Measurements from ENCODE around the gene ELMO1. TPM values are rescaled to one million over a fixed set of nuclear protein-coding genes. Genes with fewer than 3 reads are reported as not detected.

Gene ELMO1
- total and polyA plus RNA-seq, 2 experiments from 2014 or later, result 19.7 to 28.7 TPM

DNA sequence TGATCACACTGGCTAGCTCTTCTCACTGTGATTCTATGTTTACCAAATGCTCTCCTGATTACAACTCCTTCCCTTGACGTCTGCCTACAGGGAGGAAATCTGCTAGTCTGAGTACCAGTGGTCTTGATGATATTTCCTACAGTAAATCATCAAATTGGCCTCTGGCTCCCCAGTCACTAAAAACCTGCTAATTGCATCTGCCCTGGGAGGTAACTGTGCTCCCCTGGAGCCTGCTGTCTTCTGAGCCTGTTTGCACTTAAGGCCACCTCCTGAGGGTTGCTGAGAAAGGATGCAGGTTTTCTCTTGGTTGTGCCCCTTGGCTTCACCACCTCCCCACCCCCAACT is 56.0 kb downstream of the ELMO1 start:
- TF ChIP-seq, protein P1, sequence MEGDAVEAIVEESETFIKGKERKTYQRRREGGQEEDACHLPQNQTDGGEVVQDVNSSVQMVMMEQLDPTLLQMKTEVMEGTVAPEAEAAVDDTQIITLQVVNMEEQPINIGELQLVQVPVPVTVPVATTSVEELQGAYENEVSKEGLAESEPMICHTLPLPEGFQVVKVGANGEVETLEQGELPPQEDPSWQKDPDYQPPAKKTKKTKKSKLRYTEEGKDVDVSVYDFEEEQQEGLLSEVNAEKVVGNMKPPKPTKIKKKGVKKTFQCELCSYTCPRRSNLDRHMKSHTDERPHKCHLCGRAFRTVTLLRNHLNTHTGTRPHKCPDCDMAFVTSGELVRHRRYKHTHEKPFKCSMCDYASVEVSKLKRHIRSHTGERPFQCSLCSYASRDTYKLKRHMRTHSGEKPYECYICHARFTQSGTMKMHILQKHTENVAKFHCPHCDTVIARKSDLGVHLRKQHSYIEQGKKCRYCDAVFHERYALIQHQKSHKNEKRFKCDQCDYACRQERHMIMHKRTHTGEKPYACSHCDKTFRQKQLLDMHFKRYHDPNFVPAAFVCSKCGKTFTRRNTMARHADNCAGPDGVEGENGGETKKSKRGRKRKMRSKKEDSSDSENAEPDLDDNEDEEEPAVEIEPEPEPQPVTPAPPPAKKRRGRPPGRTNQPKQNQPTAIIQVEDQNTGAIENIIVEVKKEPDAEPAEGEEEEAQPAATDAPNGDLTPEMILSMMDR (IDR thresholded peaks at IDR 0.05; ENCODE audit: poor library complexity), result no peak
- TF ChIP-seq EZH2phosphoT487 (IDR thresholded peaks at IDR 0.05; ENCODE audit: low read depth, severe bottlenecking, unreplicated experiment), result no peak
- TF ChIP-seq EZH2 (IDR thresholded peaks at IDR 0.05; ENCODE audit: borderline replicate concordance), result no peak
- Histone ChIP-seq H3K27me3 (no peaks in the 10 kb centered on the region), H4K20me1 (ENCODE audit: insufficient read depth, poor library complexity, severe bottlenecking) (no peaks in the 10 kb centered on the region), H3K9me3 (ENCODE audit: low read depth) (no peaks in the 10 kb centered on the region), H3K79me2 (no peaks in the 10 kb centered on the region), H3K27ac (no peak overlapping the region), H3K4me2 (no peak overlapping the region), H3K4me1 (ENCODE audit: insufficient read depth) (peaks cover 16% of the 10 kb centered on the region), H3K36me3 (replicated peaks; ENCODE audit: insufficient read depth, low read depth) (no peaks in the 10 kb centered on the region), H3K9me2 (replicated peaks; ENCODE audit: insufficient read depth) (no peaks in the 10 kb centered on the region), H2AFZ (no peak overlapping the region), H3K4me3 (no peak overlapping the region)
- DNase-seq (ENCODE audit: low spot score), result no peak
- WGBS (ENCODE audit: low lambda C conversion rate, missing lambda C conversion rate), result 25% methylated on average over 1 of the region's 1 CpG

DNA sequence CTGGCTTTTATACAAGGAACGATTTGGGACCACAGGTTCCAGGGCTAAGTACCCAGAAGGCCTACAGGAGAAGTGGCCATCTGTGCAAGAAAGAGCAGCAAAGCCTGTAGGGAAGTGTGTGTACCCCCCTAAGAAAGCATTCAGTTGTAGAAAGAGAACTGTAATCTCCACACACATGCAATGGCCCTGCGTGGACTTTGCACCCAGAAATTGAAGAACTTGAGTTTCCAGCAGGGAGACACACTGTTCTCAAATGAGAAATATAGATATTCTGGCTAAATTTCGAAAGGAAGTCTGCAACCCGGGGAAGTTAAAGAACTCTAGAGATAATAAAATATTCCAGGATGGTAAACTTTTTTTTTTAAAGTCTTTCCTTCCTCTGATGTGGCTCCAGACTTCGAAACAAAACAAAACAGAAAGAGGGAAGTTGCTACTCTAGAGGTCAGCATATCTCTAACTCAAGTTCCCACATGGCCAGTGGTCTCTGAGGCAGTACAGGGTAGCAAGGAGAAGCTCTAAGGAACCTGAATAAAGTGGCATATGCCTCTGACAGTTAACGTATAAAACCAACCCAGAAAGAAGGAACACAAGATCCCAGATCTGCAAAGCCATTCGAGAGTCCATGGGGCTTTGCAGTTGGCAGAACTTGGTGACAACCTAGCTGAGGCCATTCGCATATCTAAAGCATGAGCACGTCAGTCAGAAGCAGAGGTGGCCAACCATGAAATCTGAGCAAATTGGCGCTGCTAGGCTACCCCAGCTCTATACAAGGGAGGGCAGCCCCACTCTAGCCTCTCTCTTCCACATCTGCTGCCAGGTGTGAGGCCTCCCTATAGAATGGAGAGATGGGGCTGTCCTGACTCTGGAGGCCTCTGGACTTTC is 56.6 kb downstream of the ELMO1 start:
- H3K9me3 ChIP-seq (ENCODE audit: low read depth), result no peaks in the 10 kb centered on the region
- H2AFZ ChIP-seq, result no peak overlapping the region
- H4K20me1 ChIP-seq (ENCODE audit: insufficient read depth, poor library complexity, severe bottlenecking), result no peaks in the 10 kb centered on the region
- H3K27me3 ChIP-seq, result no peaks in the 10 kb centered on the region
- WGBS (ENCODE audit: low lambda C conversion rate, missing lambda C conversion rate), result 87% methylated on average over 10 of the region's 10 CpGs
- peaks cover 16% of the 10 kb centered on the region for H3K4me1 ChIP-seq (ENCODE audit: insufficient read depth)
- no peak overlapping the region for H3K4me3 ChIP-seq
- TF ChIP-seq, protein P1 (IDR thresholded peaks at IDR 0.05; ENCODE audit: poor library complexity), result no peak
- no peak for TF ChIP-seq EZH2phosphoT487 (IDR thresholded peaks at IDR 0.05; ENCODE audit: low read depth, severe bottlenecking, unreplicated experiment)
- TF ChIP-seq EZH2 (IDR thresholded peaks at IDR 0.05; ENCODE audit: borderline replicate concordance), result no peak
- H3K4me2 ChIP-seq, result no peak overlapping the region
- no peak for DNase-seq (ENCODE audit: low spot score)
- H3K79me2 ChIP-seq, result no peaks in the 10 kb centered on the region
- no peak overlapping the region for H3K27ac ChIP-seq
- H3K36me3 ChIP-seq (replicated peaks; ENCODE audit: insufficient read depth, low read depth), result no peaks in the 10 kb centered on the region
- H3K9me2 ChIP-seq (replicated peaks; ENCODE audit: insufficient read depth), result no peaks in the 10 kb centered on the region

DNA sequence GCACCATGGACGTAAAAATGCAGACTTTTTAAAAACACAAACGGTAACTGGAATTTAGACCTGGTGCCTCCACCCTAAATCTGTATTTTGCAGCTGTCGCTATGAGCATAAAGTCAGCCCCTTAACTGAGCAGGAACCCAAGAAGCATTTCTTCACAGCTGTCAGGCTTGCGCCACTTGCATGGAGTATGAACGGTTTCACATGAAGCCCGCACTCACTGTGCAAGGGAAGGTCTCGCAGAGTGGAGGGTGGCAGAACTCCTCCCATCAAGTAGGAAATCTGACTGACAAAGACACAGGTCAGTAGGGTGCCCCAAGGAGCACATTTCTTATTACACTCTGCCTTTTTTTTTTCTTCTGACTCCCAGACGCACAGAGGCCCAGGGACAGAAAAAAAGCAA is 58.5 kb downstream of the ELMO1 start:
- WGBS (ENCODE audit: low lambda C conversion rate, missing lambda C conversion rate), result 70% methylated on average over 8 of the region's 8 CpGs
- peaks cover 16% of the 10 kb centered on the region for H3K4me1 ChIP-seq (ENCODE audit: insufficient read depth)
- H3K79me2 ChIP-seq, result no peaks in the 10 kb centered on the region
- H2AFZ ChIP-seq, result no peak overlapping the region
- no peaks in the 10 kb centered on the region for H4K20me1 ChIP-seq (ENCODE audit: insufficient read depth, poor library complexity, severe bottlenecking)
- H3K9me2 ChIP-seq (replicated peaks; ENCODE audit: insufficient read depth), result no peaks in the 10 kb centered on the region
- no peaks in the 10 kb centered on the region for H3K9me3 ChIP-seq (ENCODE audit: low read depth)
- TF ChIP-seq EZH2phosphoT487 (IDR thresholded peaks at IDR 0.05; ENCODE audit: low read depth, severe bottlenecking, unreplicated experiment) (no peak), EZH2 (IDR thresholded peaks at IDR 0.05; ENCODE audit: borderline replicate concordance) (no peak)
- TF ChIP-seq, protein P1 (IDR thresholded peaks at IDR 0.05; ENCODE audit: poor library complexity), result no peak
- H3K4me2 ChIP-seq, result no peak overlapping the region
- H3K36me3 ChIP-seq (replicated peaks; ENCODE audit: insufficient read depth, low read depth), result no peaks in the 10 kb centered on the region
- DNase-seq (ENCODE audit: low spot score), result no peak
- H3K27me3 ChIP-seq, result no peaks in the 10 kb centered on the region
- H3K4me3 ChIP-seq, result no peak overlapping the region
- no peak overlapping the region for H3K27ac ChIP-seq

All from hepatocyte (in vitro differentiated cells).